GM23338 (cell line): ENCODE data around the gene LDB3.

Experiments
- CREB1 ChIP-seq: fragments of 250-450 bp; sonication (Bioruptor Pico); IDR thresholded peaks from 2 replicates; pipeline ENCODE4 v1.5.0; 2020; ENCODE audit warnings: low read depth, mild to moderate bottlenecking, moderate library complexity
- EZH2 ChIP-seq: fragments of 200-600 bp; sonication (generic); IDR thresholded peaks from one replicate; pipeline ENCODE4 v1.8.0; 2017; ENCODE audit warnings: antibody characterized with exemption, mild to moderate bottlenecking, low read depth; ENCODE audit not compliant: unreplicated experiment
- EZH2phosphoT487 ChIP-seq: fragments of 200-600 bp; sonication (generic); IDR thresholded peaks from one replicate; pipeline ENCODE4 v1.8.1; 2018; ENCODE audit warnings: antibody characterized with exemption; ENCODE audit not compliant: unreplicated experiment
- NANOG ChIP-seq: IDR thresholded peaks from 2 replicates; pipeline ENCODE4 v1.6.1; 2016; ENCODE audit warnings: antibody characterized with exemption, borderline replicate concordance
- POLR2AphosphoS5 ChIP-seq: IDR thresholded peaks from 2 replicates; pipeline ENCODE4 v1.6.1; 2016; ENCODE audit warnings: antibody characterized with exemption, low read depth
- STAT1 ChIP-seq: IDR thresholded peaks from one replicate; pipeline ENCODE4 v1.6.1; 2016; ENCODE audit warnings: antibody characterized with exemption; ENCODE audit not compliant: unreplicated experiment
- TF ChIP-seq, protein P1 (sequence below), 2 experiments: fragments of 200-600 bp in 1 of 2; sonication (generic) in 1 of 2; conservative IDR thresholded peaks; 2 replicates each; pipeline versions ENCODE4 v1.5.1 to v1.6.1; 2016 to 2017; ENCODE audit warnings: antibody characterized with exemption in 2 of 2, low read depth in 2 of 2, mild to moderate bottlenecking in 2 of 2, moderate library complexity in 1 of 2
- TF ChIP-seq, protein P2 (sequence below): IDR thresholded peaks from one replicate; pipeline ENCODE4 v1.6.1; 2018; ENCODE audit warnings: antibody characterized with exemption; ENCODE audit not compliant: unreplicated experiment
- TF ChIP-seq, protein P3 (sequence below): fragments of 250-450 bp; sonication (Bioruptor Pico); IDR thresholded peaks from 2 replicates; pipeline ENCODE4 v1.5.0; 2020; ENCODE audit warnings: mild to moderate bottlenecking, moderate library complexity

DNA sequence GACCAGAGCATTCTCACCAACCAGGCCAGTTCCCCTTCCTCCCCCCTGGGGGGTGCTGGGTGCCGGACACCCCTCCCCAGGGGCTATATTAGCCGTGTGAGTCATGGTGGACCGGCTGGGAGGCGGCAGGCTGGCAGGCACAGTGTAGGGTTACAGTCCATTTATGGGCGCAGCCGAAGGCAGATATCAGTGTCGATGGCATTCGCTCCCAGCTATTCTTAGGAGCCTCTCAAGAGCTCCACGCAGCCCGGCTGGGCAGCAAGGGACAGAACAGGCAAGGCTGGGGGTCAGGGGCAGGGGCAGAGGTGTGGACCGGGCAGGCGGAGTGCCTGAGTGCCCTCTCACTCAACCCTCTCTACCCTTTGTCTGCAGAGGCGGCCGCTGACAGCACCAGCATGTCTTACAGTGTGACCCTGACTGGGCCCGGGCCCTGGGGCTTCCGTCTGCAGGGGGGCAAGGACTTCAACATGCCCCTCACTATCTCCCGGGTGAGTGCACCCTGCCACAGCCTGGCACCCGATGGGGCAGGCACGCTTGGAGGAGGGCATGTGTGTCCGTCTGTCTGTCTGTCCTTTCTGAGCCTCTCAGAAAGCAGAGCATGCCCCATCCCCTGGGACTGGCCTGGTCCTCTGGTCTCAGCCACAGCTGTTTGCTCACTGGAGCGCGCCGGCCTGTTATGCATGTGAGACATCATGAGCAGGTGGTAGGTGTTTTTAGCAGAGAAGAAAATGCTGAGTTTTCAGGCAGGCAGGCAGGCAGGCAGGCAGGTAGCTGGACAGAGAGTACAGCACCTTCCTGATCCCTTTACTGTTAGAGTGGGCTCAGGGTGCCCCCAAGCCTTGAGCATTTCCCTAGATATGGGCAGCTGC lies at the start of gene LDB3:
- TF ChIP-seq, protein P1, sequence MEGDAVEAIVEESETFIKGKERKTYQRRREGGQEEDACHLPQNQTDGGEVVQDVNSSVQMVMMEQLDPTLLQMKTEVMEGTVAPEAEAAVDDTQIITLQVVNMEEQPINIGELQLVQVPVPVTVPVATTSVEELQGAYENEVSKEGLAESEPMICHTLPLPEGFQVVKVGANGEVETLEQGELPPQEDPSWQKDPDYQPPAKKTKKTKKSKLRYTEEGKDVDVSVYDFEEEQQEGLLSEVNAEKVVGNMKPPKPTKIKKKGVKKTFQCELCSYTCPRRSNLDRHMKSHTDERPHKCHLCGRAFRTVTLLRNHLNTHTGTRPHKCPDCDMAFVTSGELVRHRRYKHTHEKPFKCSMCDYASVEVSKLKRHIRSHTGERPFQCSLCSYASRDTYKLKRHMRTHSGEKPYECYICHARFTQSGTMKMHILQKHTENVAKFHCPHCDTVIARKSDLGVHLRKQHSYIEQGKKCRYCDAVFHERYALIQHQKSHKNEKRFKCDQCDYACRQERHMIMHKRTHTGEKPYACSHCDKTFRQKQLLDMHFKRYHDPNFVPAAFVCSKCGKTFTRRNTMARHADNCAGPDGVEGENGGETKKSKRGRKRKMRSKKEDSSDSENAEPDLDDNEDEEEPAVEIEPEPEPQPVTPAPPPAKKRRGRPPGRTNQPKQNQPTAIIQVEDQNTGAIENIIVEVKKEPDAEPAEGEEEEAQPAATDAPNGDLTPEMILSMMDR (conservative IDR thresholded peaks at IDR 0.05; ENCODE audit: low read depth in 2 of 2): no peak
- TF ChIP-seq EZH2 (no peak), POLR2AphosphoS5 (no peak), STAT1 (no peak), NANOG (no peak), CREB1 (CRISPR knock-in tag) (no peak), EZH2phosphoT487 (no peak)
- TF ChIP-seq, protein P2, sequence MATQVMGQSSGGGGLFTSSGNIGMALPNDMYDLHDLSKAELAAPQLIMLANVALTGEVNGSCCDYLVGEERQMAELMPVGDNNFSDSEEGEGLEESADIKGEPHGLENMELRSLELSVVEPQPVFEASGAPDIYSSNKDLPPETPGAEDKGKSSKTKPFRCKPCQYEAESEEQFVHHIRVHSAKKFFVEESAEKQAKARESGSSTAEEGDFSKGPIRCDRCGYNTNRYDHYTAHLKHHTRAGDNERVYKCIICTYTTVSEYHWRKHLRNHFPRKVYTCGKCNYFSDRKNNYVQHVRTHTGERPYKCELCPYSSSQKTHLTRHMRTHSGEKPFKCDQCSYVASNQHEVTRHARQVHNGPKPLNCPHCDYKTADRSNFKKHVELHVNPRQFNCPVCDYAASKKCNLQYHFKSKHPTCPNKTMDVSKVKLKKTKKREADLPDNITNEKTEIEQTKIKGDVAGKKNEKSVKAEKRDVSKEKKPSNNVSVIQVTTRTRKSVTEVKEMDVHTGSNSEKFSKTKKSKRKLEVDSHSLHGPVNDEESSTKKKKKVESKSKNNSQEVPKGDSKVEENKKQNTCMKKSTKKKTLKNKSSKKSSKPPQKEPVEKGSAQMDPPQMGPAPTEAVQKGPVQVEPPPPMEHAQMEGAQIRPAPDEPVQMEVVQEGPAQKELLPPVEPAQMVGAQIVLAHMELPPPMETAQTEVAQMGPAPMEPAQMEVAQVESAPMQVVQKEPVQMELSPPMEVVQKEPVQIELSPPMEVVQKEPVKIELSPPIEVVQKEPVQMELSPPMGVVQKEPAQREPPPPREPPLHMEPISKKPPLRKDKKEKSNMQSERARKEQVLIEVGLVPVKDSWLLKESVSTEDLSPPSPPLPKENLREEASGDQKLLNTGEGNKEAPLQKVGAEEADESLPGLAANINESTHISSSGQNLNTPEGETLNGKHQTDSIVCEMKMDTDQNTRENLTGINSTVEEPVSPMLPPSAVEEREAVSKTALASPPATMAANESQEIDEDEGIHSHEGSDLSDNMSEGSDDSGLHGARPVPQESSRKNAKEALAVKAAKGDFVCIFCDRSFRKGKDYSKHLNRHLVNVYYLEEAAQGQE: no peak
- TF ChIP-seq, protein P3, sequence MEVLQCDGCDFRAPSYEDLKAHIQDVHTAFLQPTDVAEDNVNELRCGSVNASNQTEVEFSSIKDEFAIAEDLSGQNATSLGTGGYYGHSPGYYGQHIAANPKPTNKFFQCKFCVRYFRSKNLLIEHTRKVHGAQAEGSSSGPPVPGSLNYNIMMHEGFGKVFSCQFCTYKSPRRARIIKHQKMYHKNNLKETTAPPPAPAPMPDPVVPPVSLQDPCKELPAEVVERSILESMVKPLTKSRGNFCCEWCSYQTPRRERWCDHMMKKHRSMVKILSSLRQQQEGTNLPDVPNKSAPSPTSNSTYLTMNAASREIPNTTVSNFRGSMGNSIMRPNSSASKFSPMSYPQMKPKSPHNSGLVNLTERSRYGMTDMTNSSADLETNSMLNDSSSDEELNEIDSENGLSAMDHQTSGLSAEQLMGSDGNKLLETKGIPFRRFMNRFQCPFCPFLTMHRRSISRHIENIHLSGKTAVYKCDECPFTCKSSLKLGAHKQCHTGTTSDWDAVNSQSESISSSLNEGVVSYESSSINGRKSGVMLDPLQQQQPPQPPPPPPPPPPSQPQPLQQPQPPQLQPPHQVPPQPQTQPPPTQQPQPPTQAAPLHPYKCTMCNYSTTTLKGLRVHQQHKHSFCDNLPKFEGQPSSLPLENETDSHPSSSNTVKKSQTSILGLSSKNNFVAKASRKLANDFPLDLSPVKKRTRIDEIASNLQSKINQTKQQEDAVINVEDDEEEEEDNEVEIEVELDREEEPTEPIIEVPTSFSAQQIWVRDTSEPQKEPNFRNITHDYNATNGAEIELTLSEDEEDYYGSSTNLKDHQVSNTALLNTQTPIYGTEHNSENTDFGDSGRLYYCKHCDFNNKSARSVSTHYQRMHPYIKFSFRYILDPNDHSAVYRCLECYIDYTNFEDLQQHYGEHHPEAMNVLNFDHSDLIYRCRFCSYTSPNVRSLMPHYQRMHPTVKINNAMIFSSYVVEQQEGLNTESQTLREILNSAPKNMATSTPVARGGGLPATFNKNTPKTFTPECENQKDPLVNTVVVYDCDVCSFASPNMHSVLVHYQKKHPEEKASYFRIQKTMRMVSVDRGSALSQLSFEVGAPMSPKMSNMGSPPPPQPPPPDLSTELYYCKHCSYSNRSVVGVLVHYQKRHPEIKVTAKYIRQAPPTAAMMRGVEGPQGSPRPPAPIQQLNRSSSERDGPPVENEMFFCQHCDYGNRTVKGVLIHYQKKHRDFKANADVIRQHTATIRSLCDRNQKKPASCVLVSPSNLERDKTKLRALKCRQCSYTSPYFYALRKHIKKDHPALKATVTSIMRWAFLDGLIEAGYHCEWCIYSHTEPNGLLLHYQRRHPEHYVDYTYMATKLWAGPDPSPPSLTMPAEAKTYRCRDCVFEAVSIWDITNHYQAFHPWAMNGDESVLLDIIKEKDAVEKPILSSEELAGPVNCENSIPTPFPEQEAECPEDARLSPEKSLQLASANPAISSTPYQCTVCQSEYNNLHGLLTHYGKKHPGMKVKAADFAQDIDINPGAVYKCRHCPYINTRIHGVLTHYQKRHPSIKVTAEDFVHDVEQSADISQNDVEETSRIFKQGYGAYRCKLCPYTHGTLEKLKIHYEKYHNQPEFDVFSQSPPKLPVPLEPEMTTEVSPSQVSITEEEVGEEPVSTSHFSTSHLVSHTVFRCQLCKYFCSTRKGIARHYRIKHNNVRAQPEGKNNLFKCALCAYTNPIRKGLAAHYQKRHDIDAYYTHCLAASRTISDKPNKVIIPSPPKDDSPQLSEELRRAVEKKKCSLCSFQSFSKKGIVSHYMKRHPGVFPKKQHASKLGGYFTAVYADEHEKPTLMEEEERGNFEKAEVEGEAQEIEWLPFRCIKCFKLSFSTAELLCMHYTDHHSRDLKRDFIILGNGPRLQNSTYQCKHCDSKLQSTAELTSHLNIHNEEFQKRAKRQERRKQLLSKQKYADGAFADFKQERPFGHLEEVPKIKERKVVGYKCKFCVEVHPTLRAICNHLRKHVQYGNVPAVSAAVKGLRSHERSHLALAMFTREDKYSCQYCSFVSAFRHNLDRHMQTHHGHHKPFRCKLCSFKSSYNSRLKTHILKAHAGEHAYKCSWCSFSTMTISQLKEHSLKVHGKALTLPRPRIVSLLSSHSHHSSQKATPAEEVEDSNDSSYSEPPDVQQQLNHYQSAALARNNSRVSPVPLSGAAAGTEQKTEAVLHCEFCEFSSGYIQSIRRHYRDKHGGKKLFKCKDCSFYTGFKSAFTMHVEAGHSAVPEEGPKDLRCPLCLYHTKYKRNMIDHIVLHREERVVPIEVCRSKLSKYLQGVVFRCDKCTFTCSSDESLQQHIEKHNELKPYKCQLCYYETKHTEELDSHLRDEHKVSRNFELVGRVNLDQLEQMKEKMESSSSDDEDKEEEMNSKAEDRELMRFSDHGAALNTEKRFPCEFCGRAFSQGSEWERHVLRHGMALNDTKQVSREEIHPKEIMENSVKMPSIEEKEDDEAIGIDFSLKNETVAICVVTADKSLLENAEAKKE (CRISPR knock-in tag): no peak
